Neuron (in vitro differentiated cells): ENCODE data around the gene PARP15.

Experiments used
- H2AFZ ChIP-seq: one replicate; pipeline ENCODE4 v1.6.1; 2013; ENCODE audit warnings: low read depth, mild to moderate bottlenecking, inconsistent platforms, low read length, moderate library complexity
- H3K27me3 ChIP-seq: one replicate; pipeline ENCODE4 v1.6.1; 2013; ENCODE audit warnings: low read length; ENCODE audit not compliant: insufficient read depth
- H3K36me3 ChIP-seq: one replicate; pipeline ENCODE4 v1.6.1; 2013; ENCODE audit warnings: low read length; ENCODE audit not compliant: insufficient read depth
- H3K4me1 ChIP-seq: one replicate; pipeline ENCODE4 v1.6.1; 2013; ENCODE audit warnings: low read length; ENCODE audit not compliant: insufficient read depth
- H3K4me3 ChIP-seq: 2 replicates; pipeline ENCODE4 v1.5.1; 2013; ENCODE audit warnings: mild to moderate bottlenecking, low read length, moderate library complexity
- H3K9me3 ChIP-seq: one replicate; pipeline ENCODE4 v1.6.1; 2013; ENCODE audit warnings: low read length

The PARP15 gene

DNA sequence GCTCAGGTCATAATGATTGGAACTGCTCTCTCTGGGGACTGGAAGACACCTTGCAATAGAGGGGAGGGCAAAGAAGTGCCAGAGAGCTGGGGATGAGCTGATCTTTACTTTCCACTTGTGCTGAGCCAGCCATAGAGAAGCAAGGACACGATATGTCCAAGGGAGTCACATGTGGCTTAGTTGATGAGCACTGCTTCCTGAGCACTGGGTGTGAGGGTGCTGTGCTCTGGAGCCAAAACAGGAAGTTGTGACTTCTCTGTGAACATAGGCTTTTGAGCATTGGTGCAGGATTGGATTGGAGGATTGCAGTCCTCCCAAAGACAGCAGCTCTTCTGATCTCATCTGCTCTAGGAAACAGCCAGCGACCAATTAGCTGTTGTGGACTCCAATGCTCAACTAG is 109.8 kb downstream of the PARP15 start:
- no peaks in the 10 kb centered on the region for H3K4me1 ChIP-seq
- no peaks in the 10 kb centered on the region for H3K27me3 ChIP-seq
- H3K4me3 ChIP-seq, result no peak overlapping the region
- H3K9me3 ChIP-seq, result no peaks in the 10 kb centered on the region
- H3K36me3 ChIP-seq, result no peaks in the 10 kb centered on the region
- H2AFZ ChIP-seq, result no peak overlapping the region
